HG02678 (cell line): Measurements from ENCODE around the gene TAF8.
"Not testable (repeated sequence)": the region's sequence is repeated elsewhere in the genome, so short reads cannot be mapped to it uniquely, and the experiment has no call there.

Source experiments
- ATAC-seq: cut with Tn5 transposase; IDR thresholded peaks from one replicate; pipeline ENCODE4 v1.9.1; 2021; ENCODE audit warnings: mild to moderate bottlenecking, moderate library complexity; ENCODE audit not compliant: unreplicated experiment

Gene TAF8, protein sequence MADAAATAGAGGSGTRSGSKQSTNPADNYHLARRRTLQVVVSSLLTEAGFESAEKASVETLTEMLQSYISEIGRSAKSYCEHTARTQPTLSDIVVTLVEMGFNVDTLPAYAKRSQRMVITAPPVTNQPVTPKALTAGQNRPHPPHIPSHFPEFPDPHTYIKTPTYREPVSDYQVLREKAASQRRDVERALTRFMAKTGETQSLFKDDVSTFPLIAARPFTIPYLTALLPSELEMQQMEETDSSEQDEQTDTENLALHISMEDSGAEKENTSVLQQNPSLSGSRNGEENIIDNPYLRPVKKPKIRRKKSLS

DNA sequence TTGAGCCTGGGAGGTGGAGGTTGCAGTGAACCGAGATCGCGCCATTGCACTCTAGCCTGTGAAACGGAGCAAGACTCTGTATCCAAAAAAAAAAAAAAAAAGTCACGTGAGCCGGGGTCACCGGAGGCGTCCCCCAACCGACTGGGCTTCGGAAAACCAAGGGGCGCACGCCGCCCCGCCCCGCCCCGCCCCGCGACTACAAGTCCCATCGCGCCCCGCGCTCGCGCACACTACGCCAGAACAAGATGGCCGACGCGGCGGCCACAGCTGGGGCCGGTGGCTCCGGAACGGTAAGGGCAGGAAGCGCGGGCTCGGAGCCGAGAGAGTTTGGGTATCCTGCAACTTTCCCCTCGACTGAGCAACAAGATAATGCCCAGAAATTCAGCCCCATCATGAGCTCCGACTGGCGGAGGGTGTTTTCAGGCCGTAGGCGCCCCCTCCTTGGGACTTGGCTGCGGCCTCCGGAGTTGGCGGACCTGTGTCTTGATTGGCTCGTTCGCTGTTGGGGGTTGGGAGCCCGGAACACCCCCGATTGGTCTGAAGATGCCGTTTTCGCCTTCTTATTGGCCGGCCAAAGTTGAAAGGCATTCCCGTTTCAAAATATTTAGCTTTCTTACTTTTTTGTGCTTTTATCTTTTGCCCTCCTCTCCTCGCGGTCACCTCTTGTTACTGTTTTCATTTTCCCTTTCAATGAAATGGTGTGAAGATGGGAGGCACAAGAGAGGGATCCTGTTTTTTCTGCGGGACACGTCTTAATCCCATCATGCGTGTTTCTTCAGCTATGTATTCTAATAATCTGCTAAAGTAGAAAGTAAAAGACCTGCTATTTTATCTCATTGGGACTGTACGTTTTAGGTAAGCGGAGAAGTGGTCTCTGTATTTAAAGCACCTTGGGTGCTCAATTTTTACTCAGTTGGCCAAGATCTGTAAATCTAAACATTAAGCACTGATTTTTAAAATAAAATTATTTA is at the start of gene TAF8:
TAF8 (plus strand) TSS at position 228 of the 971 bp plus-strand sequence; CDS start at position 246, 18 bp downstream.
- ATAC-seq, result peak; percentile 75

DNA sequence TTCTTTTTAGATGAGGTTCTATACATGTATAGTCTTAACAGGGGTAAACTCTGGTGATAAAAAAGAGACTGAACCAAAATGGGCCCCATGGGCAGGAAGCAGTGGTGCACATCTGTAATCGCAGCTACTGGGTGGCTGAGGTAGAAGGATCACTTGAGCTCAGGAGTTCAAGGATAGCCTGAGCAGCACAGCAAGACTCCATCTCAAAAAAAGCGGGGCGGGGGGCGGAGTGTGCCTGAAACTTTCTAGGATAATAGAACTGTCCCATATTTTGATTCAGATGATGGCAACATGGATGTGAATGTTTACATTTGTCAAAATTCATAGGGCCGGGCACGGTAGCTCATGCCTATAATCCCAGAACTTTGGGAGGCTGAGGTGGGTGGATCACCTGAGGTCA is 48.8 kb upstream of the TAF8 start:
- no peak for ATAC-seq

DNA sequence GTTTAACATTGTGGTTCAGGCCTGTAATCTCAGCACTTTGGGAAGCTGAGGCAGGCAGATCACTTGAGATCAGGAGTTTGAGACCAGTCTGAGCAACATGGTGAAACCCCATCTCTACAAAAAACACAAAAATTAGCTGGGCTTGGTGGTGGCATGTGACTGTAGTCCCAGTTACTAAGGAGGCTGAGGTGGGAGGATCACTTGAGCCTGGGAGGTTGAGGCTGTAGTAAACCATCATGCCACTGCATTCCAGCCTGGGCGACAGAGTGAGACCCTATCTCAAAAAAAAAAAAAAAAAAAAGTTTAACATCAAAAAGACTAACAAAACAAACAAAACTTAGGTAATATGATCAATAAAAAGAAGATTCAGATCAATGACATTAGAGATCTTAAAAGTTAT is 46.7 kb upstream of the TAF8 start:
- not testable (repeated sequence) for ATAC-seq

DNA sequence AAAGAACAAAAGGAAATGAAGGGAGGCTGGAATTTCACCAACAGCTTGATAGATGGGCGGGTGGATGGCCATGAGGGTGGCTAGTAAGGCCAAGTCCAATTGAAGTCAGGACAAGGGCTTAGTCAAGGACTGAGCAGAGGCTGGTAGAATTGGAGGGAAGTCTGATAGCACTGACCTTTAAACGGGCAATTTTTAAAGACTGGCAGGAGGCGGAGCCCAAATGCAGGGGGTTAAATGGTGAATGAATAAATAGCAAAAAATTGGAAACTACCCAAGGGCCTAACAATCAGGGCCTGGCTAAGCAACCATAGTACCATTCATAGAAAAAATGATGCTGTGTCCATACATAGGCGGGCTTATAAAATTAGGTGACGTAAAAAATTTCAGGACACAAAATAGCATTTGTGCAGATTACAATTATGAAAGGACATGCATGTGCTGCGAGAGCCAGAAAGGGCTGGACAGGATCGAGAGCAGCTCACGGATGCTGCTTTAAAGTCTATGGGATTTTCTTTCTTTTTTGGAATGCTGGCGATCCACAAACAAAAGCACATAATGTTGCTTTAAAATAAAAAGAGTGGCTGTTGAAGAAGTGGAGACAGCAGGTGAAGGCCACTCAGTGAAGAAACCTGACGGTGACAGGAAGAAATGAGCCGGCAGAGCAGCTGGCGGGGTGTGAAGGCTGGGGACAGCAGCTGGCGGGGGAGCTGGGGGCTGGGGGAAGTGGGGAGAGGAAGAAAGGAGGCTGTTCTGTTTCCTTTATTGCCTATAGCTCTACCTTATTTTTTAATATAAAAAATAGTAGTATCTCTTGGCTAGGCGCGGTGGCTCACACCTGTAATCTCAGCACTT is 42.8 kb upstream of the TAF8 start:
- no peak for ATAC-seq

DNA sequence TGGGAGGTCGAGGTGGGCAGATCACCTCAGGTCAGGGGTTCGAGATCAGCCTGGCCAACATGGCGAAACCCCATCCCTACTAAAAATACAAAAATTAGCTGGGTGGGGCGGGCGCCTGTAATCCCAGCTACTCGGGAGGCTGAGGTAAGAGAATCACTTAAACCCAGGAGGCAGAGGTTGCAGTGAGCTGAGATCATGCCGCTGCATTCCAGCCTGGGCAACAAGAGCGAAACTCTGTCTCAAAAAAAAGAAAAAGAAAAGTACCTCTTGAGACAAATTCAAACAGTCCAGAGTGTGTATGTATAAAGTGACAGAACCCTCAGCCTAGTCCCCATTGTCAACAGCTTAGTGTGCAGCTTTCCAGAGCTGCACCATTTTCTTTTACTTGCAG is 42.2 kb upstream of the TAF8 start:
- ATAC-seq, result not testable (repeated sequence)

DNA sequence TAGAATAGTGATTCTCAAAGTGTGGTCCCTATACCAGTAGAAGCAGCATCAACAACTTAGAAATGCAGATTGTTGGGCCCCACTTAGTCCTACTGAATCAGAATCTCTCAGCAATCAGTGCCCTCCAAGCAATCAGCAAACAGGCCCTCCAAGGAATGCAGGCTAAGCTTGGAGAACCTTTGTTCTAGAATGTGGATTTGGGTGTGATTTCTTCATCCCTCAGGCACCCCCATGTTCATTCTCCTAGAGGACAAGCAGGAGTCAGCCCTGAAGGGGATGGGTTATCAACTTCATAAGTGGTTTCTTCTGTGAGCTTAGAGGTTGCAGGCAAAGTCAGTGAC is 40.5 kb upstream of the TAF8 start:
- ATAC-seq, result no peak

DNA sequence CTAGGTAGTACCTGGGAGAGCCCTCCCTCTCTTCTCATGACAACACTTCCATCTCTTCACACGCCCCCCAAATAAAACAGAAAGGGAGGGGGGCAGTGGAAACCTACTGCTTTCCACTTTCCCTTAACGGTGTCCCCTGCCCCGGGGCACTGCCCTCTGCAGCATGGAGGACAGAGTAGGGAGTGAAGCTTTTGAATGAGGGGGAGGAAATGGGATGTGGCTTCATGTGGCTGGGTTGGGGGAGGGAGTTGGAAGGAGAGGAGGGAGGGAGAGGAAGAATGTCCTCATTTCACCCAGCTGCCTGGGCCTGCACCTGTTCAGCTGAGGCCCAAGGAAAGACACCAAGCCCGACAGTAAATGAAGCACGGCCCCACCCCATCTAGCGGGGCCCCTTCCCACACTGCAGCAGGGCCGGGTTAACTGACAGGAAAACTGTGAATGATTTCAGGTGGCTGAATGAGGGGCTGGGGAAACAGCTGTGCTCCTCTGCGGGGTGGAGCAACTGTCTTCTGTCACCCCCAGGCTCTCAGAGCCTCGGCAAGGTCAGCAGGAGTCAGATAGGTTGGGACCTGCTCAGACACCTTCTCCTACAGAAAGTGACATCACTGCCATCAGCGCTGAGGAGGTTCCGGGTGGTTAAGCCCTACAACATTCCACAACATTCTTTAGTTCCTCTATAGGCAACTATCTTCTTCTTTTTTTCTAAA is 40.0 kb upstream of the TAF8 start:
- no peak for ATAC-seq

DNA sequence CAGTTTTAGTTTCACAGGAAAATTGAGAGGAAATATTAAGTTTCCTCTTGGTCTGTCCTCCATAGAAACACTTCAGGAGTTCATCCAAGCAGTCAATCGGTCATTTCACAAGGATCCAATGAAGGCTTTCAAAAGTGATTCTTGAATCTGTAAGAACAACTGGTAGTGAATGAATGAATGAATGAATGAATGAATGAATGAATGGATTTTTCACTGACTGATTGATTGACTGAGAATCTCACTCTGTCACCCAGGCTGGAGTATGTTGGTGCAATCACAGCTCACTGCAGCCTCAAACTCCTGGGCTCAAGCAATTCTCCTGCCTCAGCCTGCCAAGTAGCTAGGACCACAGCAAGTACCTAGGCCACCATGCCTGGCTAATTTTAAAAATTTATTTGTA is 39.4 kb upstream of the TAF8 start:
- ATAC-seq, result no peak

DNA sequence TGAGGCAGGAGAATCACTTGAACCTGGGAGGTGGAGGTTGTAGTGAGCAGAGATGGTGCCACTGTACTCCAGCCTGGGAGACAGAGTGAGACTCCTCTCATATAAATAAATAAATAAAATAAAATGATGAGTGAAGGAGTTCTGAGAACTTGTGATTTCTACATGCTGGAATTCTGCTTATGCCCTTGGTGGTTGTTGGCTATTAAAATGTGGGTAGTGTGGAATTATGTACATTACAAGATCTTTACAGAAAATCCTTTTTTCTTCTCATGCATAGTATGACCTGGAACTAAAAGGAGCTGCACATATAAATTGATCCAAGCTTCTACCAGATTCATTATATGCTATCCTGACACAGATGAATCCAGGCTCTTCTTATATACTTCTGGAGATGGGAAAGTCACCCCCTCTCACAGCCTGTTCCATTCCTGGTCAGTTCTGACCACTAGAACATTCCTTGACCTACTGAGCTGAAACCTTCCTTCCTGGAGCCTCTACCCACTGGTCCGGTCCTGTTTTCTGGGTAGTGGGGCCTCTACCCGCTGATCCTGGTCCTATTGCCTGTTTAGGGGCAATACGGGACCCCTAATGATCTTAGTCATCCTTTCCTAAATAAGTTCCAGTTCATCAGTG is 37.7 kb upstream of the TAF8 start:
- no peak for ATAC-seq

DNA sequence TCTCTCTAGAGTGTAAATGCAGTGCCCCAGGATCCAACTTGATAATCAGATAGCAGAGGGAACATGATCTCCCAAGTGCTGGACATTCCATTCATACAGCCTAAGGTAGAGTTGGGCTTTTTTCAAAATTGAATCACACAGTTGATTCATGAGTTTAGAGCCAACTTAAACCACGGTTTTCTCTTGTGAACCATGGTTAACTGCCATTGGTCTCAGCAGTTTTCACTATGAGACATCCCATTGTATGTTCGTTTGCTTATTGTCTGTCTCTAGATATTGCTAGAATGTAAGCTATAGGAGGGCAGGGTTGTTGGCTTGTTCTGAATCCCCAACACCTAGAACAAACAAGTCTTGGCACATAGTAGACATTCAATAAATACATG is 37.2 kb upstream of the TAF8 start:
- ATAC-seq, result no peak

DNA sequence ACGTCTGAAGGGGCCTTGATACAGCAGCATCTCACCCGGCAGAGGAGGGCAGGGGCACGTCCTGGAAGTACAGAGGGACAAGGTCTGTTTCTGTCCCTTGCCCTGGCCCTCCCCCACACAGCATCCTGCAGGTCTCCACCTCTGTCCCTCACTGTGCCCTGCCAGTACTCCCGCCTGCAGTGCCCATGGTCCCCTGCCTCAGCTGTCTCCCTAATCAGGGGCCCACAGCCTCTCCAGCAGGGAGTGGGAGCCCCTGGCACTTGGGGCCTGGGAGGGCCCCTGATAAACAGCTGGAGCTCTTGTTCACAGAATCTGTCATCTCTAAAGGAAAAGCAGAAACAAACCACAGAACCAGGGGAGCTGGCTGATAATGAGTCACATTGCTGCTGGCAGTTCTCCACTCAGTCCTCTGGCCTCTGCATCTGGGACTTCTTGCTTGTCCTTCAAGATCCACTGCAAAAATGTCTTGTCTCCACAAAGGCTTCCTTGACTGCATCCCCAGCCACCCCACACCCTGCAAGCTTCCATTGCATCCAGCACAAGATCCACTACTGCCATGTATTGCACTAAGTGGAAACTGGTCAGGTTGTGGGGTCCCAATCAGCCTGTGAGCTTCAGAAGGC is 33.2 kb upstream of the TAF8 start:
- ATAC-seq, result no peak

DNA sequence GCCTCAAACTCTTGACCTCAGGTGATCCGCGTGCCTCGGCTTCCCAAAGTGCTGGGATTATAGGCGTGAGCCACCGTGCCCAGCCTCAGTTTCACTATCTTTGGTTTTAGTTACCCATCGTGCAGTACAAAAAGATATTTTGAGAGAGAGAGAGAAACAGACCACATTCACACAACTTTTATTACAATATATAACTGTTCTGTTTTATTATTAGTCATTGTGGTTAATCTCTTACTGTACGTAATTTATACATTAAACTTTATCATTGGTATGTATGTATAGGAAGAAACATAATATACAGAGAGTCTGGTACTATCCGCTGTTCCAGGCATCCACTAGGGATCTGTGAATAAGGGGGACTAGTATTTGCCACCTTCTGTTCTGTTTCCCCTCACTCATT is 29.4 kb upstream of the TAF8 start:
- ATAC-seq, result no peak

DNA sequence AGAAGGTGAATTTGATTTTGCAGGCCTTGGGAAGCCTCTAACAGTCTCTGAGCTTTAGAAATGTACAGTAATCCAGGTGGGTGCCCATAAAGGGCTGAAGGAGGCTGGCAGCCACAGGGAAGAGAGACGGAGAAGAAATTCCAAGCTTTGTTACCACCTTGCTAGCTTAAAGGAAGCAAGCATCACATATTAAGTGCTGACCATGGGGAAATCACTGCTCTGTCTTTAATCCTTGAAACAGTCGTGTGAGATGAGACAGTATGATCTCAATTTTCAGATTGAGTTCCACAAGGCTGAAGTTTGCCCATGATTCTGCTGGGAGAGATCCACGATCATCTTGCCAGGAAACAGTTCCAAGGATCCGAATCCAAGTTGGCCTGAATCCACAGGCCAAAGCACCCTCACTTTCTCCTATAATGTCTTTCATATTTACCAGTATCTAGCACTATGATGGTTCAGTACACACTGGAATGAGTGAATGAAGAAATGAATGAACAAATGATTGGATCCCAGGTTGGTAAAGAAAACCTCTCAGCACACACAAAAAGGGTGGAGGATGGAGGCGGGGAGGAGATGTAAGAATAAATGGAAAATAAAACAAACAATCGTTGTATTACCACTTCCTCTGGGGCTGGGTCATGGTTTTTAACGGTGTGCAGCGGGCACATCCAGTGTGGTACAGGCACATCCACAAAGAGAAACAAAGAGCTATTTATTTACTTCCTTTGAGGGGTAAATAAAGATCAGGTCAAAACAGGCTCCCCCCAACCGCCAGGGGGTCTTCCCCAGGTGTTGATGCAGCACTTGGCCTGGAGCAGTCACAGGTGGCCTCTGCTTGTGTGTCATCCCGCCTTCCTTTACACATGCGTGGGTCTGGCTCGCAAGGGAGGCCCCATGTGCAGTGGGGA is 28.2 kb upstream of the TAF8 start:
- peak; percentile 43 for ATAC-seq

DNA sequence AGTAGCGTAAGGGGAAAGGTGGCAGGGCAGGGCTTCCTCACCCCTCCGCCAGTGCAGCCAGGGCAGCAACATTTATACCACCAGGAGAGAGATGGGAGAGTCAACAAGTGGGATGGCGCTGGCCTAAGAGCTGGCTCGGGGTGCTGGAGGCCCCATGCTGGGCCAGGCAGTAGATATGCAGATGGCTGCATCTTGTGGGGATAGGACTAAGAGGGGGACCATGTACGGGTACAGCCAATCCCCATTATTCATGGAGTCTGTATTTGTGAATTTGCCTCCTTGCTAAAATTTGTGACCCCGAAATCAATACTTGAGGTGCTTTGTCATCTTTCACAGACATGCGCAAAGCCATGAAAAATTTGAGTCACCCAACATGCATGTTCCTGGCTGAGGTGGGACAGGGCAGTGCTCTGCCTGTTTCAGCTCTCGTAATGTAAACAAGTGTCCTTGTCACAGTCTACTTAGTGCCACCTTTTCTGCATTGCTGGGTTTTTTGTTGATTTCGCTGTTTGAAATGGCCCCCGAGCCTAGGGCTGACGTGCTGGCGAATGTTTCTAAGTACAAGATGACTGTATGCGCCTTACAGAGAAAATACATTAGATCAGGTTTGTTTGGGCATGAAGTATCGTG is 27.5 kb upstream of the TAF8 start:
- ATAC-seq, result no peak

DNA sequence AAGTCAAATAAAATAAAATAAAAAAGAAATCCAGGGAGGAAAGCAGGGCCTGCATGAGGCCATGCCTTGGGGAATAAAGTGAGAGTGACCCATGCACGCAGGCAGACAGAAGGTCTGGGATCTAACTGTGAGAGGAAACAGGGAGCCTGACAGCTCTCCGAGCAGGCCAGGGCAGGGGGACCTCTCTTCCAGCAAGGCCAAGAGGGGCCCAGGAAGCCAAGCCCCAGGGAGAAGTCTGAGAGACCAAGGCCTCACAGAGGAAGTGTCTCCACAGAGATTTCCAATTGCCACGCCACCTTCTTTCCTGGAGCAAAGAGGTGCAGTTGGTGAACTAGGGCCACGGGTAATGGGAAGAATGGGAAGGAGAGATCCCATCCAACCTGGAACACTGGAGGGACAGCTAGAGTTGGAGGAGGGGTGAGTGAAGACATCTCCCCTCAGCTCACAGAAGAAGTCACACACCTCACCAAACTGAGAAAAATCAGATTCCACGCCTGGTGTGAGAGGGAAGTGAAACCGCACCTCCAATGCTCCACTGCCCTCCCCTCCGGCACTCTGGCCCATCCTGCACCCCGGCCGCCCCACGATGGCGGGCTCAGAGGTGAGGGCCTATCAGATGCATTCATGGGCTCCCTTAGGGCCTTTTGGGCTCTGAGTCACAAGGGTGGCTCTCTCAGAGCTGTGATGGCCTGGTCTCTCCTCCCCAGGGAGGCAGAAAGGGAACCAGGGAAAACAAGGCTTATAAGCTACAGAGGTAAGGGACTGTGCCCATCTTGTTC is 25.1 kb upstream of the TAF8 start:
- ATAC-seq, result peak; percentile 56

DNA sequence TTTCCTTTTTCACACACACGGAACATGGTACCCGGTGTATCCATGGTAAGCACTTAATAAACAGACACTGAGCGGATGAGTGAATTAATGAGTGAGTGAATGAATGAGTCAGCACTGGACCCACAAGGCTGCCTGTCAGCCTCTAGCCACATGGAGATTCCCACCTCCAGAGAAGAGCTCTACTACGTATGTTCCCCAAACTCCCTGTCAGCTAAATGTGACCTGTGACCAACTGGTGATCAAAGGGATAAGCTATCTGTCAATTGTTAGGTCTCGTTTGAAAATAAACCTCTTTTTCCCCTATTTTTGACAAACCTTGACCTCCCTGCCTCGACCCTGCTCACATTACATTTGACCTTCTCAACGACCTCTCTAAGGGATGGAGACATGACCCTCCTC is 24.5 kb upstream of the TAF8 start:
- ATAC-seq, result peak; percentile 13

DNA sequence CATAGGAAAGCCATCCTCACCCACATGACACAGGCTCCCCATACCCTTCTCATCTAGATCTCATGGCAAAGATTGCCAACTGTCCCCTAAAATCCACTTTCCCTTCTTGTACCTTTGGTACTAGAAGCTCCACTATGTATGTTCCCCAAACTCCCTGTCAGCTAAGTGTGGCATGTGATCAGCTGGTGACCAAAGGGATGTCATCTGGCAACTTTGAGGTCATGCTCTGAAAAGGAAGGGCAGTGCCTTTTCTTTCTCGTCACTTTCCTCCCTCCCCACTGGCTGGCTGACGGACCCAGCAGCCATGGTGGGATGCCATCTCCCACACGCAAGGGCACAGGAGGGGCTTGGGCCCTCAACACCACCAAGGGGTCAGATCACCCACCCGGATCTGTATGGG is 23.8 kb upstream of the TAF8 start:
- ATAC-seq, result no peak
